ENCODE results near the gene ART4.

The ART4 gene

DNA sequence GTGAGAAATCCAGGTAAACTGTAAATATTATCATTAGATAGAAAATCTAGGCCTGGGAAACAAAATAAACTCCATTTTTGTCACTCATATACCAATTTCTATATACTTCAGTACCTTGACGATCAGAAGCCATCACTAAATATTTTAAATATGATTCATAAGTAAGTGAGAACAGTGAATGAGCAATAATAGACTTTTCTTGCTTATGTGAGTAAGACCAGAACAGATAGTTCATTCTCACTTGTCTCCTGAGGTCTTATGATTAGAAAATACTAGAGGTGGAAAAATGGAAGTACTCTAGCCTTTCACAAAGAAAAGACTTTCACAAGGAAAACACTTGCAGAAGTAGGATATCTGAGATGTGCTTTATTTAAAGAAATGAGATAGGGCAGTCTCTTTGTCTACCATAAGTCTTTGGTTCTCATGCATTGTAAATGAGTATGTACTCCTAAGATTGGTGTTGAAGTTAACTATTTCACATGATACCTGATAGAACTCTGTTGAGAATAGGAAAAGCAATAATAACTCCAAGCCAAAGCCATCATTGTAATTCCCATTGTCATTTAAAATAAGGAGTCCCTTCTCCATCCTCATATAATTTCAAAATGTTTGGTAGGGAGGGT lies 19.2 kb downstream of the ART4 start:
- no peak overlapping the region for H3K4me3 ChIP-seq (ENCODE audit: low read depth, low read length)
- no peak for DNase-seq (ENCODE audit: low read depth)

DNA sequence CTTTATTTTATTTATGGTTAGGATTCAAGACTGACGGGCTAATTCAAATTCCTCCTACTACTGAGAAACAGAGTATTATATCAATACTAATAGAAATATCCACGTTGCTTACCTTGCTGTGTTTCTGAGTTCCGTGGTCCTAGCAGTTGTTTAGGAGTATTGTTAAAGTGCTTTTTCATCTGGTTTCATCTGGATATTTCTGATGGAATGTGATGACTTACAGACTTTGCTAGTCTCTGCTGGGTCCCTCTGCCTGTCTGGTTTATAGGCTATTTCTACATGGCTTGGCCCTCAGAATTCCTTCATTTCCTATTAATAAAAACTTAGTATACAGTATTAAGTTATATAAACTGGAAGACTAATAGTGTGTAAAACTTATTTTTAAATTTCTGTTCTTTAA lies 29.3 kb downstream of the ART4 start, which contains the start of gene SMCO3:
Gene SMCO3 (minus strand): TSS at position 169 of the 400 bp plus-strand sequence. CDS start 7,502 bp downstream, outside the sequence.
- peak within 1 kb of the TSS; percentile 3 for H3K4me3 ChIP-seq (ENCODE audit: low read depth, low read length)
- DNase-seq (ENCODE audit: low read depth): no peak

DNA sequence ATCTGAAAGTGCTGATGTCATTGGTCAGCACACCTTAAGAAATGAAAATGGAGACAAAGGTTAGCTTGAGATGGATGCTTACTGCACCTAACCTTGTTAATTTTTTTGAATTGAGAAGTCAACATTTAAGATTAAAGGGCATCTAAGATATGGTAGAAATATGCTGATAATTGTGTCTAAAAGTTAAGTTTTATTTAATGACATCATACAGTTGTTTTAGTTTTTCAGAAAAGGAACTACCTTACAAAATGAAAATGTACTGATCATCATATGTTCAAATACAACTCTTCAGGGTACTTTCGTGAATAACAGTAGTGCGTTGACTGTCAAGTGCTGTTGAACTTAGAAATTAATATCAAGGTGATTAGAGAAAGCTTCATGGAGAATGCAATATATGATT lies 31.8 kb downstream of the ART4 start:
- H3K4me3 ChIP-seq (ENCODE audit: low read depth, low read length): no peak overlapping the region

DNA sequence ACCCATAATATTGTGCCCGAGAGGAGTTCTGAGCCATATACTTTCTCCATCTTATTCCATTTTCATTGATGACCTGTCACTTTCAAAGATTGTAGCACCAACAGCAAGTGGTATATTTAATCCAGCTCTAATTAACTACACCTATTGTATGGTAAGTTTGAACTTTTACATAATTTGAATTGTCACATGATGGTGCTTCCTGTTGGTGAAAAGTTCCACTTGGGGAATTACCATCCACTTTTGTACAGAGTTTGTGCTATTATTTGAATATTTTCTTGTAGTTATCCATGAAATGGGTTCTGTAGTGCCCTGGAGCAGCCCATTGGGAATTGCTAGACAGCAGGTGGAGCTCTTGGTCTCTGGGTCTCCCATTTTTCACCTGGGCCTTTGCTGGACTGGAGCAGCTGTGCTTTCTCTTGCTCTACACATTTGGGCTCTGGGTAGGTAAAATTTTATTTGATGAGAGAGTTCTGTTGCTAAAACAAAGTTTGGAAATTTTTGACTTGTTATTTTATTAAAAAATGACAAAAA lies 32.3 kb downstream of the ART4 start:
- no peak for DNase-seq (ENCODE audit: low read depth)
- no peak overlapping the region for H3K4me3 ChIP-seq (ENCODE audit: low read depth, low read length)

More for the DNA sequence above, 31.8 kb downstream of the ART4 start:
- no peak for DNase-seq (ENCODE audit: low read depth)

DNA sequence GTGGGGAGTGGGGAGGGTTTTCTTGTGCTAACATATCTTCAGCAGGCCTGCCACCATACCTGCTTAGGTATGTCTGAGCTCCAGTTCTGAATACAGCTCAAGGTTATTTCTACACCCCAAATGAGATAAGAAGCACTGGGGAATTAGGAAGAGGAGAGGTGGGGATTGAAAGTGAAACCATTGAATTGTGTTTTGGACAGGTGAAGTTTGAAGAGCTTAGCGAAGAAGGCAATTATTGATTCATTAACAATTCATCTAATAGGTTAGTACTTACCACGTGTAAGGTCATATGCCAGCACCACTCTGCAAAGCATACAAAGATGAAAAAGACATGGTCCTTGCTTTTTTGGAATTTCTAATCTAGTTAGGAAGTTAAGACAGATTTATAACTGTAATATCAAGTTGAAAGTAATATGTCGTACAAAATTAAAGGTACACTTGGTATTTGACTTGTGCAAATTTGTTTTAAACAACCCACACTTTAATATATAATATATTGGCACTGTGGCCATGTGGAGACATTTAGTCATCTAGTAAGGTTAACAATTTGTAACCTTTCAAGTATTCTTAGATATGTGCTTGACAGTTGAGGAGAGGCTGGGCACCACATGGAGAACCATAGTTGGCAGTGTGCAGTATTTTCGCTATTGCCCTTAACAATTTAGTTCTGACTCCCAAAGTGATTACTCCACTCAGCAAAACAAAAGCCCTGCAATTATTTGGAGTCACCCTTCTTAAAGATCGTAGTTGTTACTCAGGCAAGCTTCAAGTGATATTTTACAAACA lies 33.0 kb downstream of the ART4 start:
- H3K4me3 ChIP-seq (ENCODE audit: low read depth, low read length): no peak overlapping the region
- DNase-seq (ENCODE audit: low read depth): no peak

DNA sequence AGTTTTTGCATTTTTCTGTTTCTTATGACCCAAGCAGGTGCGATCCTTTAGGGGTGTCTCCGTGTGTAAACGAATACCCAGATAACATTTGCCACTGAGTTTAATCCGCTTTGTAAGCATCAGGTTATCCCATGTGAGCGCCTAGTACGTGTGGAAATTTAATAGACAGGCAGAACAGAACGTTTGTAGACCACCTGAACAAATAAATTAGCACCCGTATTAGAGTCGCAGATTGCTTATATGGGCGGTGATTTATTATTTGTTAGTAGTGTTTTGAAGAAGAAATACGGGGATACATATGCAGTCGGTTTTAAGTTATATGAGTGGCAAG lies 39.5 kb downstream of the ART4 start:
- peak overlapping the region; percentile 86 for H3K4me3 ChIP-seq (ENCODE audit: low read depth, low read length)
- no peak for DNase-seq (ENCODE audit: low read depth)

DNA sequence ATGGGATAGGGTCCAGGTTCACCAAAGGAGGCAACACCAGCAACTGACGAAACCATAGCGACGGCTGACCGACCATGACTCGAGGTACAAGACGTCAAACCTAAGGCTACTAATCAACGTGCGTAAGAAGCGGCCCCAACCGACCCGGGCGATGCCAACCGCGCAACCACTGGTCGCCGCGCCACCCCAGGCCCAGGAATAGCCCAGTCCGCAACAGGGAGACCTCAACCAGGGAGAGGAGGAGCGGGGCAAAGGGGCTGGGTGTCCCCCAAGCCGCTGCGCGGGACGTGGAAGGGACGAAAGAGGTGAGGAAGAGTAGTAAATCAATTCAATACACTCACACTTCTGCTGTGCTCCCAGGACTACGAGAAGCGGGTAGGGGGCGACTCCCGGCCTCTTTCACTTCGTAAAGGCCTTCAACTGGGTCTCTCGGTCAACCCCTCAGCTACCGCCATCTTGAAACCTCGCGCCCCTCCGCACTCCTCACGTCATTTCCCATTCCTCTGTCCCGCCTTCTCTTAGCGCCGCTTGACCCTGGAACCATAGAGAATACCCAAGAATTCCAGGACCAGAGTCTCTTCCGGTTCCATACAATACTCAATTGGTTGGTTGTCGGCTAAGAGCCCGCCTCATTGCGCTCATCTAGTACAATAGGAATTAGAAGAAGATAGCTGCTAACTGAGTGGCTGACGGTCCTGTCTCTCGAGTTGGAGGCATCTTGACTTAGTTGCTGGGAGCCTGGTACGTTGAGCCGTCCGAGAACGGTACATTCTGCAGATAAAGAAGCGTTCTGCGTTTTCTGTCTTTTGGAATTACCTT lies 40.1 kb downstream of the ART4 start, which contains the start of the genes C12orf60 and WBP11:
Gene C12orf60 (plus strand): TSS at position 660 of the 819 bp plus-strand sequence. CDS start 19,266 bp downstream, outside the sequence.
Gene WBP11 (minus strand): TSS at position 468 of the 819 bp plus-strand sequence. CDS start 2,095 bp downstream, outside the sequence.
- peak; percentile 95 for DNase-seq (ENCODE audit: low read depth)
- peak within 1 kb of the TSS; percentile 86 for H3K4me3 ChIP-seq (ENCODE audit: low read depth, low read length)

DNA sequence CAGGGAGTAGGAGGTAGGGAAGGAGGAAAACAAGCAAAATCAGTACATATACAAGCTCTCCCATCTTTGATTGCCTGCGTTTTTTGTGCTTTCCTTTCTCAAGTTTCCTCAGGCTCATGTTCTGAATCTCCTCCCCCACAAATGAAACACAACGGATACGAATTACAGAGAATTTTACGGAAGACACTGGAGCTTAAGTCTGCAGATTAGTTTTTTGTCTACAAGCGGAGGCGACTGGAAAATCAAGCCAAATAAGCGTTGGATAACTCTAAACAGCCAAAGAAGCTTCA lies 40.7 kb downstream of the ART4 start:
- DNase-seq (ENCODE audit: low read depth): no peak
- H3K4me3 ChIP-seq (ENCODE audit: low read depth, low read length): peak overlapping the region; percentile 86

DNA sequence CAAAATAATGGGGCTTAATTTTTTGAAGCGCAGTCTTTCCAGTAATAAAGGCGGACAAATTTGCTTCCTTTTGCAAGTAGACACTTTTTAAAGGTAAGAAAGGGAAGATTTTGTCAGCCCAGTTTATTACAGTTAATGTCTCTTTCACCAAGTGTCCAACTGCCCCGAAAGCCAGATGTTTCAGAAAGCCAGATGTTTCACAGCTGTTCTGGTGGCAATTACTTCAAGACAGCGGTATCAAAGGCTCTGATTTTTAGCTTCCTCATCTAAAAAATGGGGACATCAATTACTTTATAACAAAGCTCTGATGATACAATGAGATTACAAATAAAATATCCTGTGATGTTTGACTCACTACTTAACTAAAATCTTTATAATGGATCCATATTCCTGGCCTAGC lies 41.1 kb downstream of the ART4 start:
- peak overlapping the region; percentile 86 for H3K4me3 ChIP-seq (ENCODE audit: low read depth, low read length)

DNA sequence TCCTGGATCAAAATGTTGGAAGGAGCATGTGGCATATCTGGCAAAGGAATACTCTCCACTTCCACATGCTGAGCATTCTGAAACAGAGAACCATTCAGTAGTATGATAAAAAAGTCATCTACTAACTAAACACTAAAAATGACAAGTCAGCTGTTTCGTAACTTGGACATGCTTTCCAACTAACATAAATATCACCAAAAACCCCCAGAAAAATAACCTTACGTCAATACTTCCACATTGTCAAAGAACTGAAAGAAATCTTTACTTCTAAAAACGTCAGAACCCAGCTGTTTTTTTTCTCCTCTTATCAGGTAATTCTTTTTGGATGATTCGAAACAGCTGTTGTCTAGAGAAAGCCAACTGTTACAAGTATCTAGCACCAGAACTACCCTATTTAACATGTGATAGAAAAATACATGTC lies 48.3 kb downstream of the ART4 start:
- H3K4me3 ChIP-seq (ENCODE audit: low read depth, low read length): no peak overlapping the region
- DNase-seq (ENCODE audit: low read depth): no peak

More for the DNA sequence above, 41.1 kb downstream of the ART4 start:
- DNase-seq (ENCODE audit: low read depth): no peak

DNA sequence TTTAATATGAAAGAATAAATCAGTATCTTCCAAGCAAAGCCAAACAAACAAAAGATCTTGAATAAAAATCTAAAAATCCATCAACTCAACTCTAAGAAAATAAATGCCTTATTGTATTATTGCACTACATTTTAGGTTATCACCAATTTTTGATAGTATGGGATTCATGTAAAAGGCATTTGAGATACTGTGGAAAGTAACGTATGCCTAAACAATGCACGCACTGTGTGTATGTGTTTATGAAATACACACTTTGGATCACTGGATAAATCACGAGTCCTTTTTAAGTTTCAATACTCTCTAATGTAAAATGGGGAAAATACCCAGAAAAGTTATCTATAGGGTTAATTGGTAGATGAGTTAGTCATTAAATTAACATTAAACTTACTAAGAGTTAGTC lies 57.8 kb downstream of the ART4 start:
- DNase-seq (ENCODE audit: low read depth): no peak
- no peak overlapping the region for H3K4me3 ChIP-seq (ENCODE audit: low read depth, low read length)

DNA sequence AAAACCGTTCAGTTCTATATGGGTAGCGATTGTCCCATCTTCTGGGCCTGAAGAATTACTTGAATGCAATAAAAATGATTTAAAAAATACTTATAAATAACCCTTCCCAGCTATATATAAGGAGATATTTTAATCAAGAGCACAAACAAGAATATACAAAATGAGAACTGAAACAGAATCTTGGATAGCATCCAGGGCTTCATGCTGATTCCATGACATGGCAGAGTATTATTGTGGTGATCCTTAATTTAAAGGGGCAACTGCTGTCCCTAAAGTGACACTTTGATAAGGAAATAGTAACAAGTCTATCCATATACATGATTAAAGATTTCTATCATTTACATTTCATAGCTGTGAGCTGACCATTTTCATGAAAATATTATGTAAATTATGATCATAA lies 58.9 kb downstream of the ART4 start:
- DNase-seq (ENCODE audit: low read depth): no peak
- H3K4me3 ChIP-seq (ENCODE audit: low read depth, low read length): no peak overlapping the region

DNA sequence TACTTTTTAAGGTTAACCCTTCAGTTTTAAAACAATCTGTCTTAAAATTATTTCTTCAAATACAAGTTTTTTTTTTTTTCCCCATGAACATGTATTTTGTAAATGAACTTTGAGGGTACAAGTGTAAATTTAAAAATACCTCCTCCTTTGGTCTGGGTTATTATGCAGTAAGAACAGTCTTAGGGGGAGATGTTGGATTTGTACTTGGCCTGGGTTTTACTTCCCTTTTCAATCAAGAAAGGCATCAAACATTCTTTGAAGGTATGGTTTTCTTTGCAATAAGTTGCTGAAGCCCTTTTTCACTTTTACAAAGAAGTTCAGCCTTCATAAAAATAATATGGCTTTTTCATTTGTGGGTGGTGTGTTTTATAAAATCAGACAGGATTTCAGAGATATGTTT lies 60.6 kb downstream of the ART4 start:
- DNase-seq (ENCODE audit: low read depth): no peak

DNA sequence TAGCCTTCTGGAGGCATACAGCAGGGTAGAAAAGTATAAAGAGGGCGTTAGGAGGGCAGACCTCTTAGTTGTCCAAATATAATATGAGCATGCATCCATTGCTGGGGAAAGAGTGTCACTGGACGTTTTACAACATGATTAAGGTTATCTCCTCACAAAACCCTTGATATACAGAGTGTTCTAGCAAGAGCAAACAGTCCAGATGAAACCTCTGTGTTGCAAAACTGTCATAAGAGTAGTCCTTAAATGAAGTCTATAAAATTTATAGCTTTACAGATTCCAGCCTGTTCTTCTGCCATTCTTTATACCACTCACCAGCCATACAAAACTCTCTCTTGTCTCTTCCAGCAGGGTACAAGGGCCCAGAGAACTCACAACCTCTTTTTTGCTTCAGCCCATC lies 61.8 kb downstream of the ART4 start:
- no peak overlapping the region for H3K4me3 ChIP-seq (ENCODE audit: low read depth, low read length)
- DNase-seq (ENCODE audit: low read depth): no peak

More for the DNA sequence above, 60.6 kb downstream of the ART4 start:
- H3K4me3 ChIP-seq (ENCODE audit: low read depth, low read length): no peak overlapping the region

DNA sequence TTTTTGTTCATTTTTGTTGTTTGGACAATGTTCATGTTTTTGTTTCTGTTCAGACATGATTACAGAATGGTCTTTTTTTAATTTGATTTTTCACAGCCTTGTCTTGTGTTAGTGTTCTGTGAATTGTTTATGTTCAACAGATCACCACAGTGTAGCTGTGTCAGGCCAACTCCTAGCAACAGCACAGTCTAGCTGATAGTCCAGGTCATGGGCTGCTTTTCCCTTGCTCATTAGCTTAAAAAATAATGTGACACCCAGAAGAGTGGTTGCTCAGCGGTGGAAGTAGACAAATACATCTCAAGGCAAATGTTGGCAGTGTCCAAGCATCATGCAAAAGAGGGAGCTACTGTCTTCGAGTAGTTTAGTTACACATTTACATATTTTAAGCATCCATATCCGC lies 62.5 kb downstream of the ART4 start:
- no peak for DNase-seq (ENCODE audit: low read depth)
- no peak overlapping the region for H3K4me3 ChIP-seq (ENCODE audit: low read depth, low read length)

DNA sequence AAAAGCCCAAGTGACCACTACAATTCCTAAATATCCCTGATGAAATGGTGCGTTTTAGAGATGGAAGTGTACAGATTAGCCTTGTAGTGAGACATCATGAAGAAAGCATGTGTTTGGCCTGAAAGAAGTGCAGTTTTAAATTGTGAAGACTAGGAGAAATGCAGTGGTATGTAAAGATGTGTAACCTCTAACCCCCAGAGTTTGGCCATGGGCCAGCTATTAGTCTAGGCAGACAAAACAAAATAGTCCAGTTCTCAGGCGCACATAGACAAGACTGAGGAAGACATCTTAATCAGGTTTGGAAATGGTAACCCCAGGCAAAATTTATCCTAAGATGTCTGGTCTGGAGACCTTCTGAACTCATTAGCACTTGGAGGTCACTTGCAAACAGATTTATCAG lies 63.5 kb downstream of the ART4 start:
- H3K4me3 ChIP-seq (ENCODE audit: low read depth, low read length): no peak overlapping the region
- no peak for DNase-seq (ENCODE audit: low read depth)

DNA sequence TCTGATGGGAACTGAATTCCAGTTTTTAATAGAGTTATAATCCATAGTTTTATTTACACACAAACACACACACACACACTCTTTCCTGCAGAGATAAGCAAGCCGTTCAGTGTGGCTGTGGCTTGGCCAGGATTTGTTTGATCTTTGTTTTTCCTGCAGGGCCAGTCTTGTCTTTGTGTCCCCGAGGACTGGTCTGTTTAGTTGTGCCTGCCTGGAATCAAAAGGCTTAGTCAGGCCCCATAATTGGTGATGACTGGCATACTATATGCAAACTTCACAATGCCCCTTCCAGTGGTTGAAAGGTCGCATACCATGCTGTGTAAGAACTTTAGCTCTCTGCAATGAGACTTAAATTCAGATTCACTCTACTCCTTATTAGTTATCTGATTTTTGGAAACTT lies 66.1 kb downstream of the ART4 start:
- H3K4me3 ChIP-seq (ENCODE audit: low read depth, low read length): no peak overlapping the region
- no peak for DNase-seq (ENCODE audit: low read depth)

DNA sequence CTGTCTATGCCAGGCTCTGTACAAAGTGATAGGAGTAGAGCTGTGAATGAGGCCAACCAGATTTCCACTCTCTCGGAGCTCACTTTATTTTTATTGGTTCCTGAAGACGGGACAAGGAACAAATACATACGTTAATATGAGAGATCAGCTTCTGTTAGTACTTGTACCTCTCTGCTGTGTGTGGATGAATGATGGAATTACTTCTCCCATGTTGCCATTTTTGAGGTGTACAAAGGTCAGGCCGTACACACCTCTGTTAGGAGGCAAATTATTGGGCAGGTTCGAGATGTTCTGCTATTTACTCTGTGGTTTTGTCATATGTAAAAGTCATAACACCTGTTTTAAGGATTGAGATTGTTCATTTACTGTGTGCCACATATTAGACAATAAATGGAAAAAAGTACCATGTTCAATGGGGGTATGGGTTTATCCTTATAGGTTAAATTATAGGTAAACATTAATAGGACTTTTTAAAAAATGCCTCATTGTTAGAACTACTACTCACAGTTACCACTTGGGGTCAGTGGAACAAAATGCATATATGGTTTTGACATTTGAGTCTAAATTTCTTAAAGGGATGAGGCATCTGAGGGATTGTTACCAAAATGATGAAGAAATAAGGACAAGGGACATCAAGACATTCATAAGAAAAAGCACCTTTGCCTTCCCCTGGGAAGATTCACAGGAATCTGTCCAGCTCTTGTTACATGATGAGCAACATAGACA lies 66.9 kb downstream of the ART4 start:
- H3K4me3 ChIP-seq (ENCODE audit: low read depth, low read length): peak overlapping the region; percentile 84
- DNase-seq (ENCODE audit: low read depth): no peak

DNA sequence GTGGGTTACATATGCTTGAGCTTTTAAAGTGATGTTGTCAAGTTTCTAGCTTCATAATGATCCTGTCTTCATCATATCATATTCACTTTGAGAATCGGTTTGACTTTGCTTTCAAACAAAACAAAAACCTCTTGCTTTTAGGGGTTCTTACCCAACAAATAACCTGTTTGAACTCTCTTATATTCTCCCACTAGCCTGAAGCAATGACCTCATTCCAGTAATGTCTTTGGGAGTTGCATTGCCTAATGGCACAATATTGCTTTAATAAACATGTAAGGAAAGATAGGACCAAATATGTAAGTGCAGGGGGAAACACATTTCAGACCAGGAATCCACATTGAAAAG lies 67.7 kb downstream of the ART4 start:
- peak; percentile 31 for DNase-seq (ENCODE audit: low read depth)
- peak overlapping the region; percentile 84 for H3K4me3 ChIP-seq (ENCODE audit: low read depth, low read length)
